GM21447 (cell line): Measurements from ENCODE around the gene AIFM3.
"Not testable (repeated sequence)": the region's sequence is repeated elsewhere in the genome, so short reads cannot be mapped to it uniquely, and the experiment has no call there.

ENCODE experiments used
- ATAC-seq: cut with Tn5 transposase; IDR thresholded peaks from one replicate; pipeline ENCODE4 v1.9.1; 2021; ENCODE audit not compliant: unreplicated experiment

The AIFM3 gene

DNA sequence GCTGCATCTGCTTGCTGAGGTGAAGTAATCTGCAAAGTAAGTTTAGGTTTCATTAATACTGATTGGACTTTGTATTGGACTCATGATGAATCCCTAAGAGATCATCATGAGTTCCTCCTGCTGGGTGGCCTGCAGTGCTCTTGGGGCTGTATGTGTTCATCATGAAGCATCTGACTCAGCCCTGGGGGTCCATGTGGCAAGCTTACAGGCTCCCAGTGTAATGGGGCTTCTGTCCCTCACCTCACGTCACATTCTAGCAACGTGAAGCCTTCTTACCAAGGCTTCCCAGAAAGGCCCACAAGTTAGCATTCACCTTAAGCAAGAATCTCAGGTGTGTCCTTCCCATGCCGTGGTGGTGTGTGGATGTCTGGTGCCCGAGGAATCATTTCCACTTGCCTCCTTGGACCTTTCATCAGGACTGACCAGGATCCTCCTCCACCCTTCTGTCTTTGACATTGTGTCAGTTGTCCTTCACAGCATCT, 26.1 kb upstream of the AIFM3 start:
- no peak for ATAC-seq

DNA sequence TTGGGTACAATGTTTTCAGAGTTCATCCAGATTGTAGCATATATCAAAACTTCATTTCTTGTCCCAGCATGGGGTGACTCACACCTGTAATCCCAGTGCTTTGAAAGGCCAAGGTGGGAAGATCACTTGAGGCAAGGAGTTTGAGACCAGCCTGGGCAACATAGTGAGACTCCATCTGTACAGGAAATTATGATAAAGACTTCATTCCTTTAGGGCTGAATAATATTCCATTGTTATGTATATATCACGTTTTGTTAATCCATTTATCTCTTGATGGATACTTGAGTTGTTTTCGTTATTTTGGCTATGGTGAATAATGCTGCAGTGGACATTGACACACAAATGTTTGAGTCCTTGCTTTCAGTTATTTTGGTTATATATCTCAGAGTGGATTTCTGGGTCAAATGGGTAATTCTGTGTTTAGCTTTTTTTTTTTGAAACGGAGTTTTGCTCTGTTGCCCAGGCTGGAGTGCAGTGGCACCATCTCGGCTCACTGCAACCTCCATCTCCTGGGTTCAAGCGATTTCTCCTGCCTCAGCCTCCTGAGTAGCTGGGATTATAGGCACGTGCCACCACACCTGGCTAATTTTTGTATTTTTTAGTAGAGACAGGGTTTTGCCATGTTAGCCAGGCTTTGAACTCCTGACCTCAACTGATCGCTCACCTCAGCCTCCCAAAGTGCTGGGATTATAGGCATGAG, 24.7 kb upstream of the AIFM3 start:
- ATAC-seq, result not testable (repeated sequence)

DNA sequence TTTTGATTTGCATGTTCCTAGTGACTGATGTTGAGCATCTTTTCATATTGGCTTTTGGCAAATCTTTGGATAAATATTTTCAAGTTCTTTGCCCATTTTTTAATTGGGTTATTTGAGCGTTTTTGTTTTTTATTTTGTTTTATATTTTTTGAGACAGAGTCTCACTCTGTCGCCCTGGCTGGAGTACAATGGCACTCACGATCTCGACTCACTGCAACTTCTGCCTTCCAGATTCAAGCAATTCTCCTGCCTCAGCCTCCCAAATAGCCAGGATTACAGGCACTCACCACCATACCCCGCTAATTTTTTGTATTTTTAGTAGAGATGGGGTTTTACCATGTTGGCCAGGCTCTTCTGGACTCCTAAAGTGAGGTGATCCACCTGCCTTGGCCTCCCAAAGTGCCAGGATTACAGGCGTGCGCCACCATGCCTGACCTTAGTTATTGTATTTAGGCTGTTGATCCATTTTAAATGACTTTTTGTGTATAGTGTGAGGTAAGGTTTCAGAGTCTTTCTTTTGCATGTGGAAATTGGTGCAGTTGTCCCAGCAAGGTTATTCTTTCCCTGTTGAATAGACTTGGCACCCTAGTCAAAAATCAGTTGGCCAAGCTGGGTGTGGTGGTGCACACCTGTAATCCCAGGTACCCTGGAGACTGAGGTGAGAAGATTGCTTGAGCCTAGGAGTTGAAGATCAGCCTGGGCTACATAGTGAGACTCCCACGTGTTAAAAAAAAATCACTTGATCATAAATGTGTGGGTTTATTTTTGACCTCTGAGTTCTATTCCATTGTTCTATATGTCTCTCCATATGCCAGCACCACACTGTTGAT, 23.7 kb upstream of the AIFM3 start:
- no peak for ATAC-seq

DNA sequence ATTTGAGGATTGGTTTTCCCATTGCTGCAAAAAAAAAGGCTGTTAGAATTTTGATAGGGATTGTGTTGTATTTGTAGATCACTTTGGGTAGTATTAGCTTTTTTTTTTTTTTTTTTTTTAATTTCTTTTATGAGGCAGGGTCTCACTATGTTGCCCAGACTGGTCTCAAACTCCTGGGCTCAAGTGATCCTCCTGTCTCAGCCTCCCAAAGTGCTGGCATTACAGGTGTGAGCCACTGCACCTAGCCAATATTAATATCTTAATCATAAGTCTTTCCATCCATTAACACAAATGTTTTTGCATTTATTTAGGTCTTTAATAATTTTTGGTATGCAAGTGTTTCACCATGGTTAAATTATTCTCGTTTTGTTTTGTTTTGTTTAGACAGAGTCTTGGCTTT, 23.0 kb upstream of the AIFM3 start:
- ATAC-seq, result no peak

DNA sequence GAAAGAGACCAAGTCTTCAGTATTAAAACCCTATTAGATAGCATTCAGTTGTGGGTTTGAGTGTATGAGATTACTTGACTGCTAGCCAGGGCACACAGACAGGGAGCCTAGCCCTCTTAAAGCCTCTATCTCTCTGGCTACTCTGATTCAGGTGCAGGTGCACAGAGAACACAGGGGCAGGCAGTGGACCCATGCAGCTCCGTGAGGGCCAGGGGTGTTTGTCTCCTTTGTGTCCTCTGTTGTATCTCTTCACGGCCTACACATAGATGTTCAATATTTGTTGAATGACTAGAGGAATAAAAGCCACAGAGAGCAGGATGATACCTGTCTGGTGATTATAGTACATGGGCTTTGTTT, 21.5 kb upstream of the AIFM3 start:
- ATAC-seq, result no peak

DNA sequence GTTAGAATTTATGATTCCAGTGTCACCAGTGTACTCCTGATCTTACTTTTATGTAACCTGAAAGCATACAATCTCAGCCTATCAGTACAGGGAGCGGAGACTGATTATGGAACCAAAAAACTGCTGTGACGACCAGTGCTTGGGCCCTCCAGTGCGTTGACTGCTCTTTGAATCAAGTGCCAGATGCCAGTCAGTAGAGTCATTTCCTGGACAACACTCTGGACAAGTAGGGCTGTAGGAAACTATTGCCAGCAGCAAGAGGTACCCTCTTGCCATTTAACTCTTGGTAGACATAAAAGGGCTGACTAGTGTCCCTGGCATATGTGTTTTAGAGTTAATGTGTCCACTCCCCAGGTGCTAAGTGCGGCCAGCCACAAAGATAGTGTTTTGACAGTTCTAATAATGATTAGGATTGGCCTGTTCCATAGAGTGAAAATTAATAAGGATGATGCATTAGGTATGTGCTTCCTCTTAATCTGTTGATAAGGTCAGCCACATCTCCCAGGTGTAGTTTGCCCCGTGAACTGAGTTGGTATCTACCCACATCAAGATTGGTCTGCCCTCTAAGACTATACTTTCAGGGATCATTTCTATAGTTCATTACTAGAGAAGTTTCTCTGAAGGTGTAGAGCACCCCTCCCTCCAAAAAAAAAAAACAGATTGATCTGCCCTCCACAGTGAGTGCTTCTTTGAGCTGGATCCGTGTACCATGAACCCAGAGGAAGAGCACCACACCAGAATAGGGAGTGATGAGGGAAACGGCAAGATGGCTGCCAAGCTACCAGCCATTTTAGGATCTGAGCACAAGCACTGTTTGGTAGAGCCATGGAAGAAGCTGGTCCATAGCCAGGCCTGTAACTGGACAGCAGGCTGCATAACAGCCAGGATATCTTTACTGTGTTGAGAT, 20.7 kb upstream of the AIFM3 start:
- no peak for ATAC-seq

DNA sequence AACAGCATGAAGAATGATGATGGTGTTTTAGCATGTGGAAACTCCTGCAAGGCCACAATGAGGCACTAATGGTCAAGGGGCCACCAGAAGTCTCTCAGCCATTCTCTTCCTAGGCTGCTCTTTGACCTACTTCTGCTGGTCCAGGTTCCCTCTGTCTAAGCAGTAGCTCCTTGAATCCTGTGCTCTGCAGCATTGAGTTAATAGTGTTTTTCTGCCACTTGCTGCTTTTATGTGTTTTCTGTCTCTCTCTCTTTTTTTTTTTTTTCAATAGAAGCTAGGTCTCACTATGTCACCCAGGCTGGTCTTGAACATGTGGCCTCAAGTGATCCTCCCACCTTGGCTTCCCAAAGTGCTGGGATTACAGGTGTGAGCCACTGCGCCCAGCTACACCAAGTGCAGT, 20.1 kb upstream of the AIFM3 start:
- no peak for ATAC-seq

DNA sequence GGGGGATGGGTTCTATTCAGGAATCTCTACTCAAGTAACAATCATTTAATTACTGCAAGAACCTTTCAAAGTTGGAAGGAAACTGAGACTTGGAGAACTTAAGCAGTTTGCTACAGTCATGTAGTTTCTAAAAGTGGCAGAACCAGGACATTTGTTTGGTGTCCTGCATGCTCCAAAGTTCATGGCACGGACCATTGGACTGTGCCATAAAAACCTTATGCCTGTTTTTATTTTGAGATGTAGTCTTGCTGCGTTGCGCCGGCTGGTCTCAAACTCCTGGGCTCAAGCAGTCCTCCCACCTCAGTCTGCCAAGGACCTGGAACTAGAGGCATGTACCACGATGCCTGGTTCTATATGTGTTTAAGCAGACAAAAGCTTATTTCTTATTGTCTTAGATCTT, 18.6 kb upstream of the AIFM3 start:
- no peak for ATAC-seq

DNA sequence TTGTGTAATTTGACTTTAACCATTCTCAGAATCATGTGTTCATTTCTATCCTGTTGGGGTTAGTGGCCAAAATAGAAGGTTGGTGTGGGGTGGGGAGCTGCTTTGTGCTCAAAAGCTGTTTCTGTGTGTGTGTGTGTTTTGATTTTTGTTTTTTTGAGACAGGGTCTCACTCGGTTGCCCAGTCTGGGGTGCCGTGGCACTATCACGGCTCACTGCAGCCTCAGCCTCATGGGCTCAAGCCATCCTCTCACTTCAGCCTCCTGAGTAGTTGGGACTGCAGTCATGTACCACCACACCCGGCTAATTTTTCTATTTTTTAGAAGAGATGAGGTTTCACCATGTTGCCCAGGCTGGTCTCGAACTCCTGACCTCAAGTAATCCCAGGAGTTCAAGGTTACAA, 18.1 kb upstream of the AIFM3 start:
- no peak for ATAC-seq

DNA sequence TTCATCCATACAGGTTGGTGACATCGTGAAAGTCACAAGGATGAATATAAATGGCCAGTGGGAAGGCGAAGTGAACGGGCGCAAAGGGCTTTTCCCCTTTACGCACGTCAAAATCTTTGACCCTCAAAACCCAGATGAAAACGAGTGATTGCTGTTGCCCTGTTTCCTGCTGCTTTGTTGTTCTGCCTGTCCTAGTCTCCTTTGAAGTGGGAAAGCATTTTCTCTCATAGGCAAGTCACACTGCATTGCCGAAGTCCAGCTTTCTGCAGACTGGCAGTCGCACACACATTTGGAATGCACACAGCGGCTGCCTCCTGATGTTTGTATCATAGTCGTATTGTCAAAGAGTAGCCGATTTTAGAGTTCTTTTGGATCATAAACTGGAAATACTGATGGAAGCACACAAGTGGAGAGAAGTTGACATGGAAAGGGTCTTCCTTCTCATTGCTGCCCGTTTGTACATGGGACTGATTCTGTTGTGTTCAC, 17.3 kb upstream of the AIFM3 start:
- no peak for ATAC-seq

DNA sequence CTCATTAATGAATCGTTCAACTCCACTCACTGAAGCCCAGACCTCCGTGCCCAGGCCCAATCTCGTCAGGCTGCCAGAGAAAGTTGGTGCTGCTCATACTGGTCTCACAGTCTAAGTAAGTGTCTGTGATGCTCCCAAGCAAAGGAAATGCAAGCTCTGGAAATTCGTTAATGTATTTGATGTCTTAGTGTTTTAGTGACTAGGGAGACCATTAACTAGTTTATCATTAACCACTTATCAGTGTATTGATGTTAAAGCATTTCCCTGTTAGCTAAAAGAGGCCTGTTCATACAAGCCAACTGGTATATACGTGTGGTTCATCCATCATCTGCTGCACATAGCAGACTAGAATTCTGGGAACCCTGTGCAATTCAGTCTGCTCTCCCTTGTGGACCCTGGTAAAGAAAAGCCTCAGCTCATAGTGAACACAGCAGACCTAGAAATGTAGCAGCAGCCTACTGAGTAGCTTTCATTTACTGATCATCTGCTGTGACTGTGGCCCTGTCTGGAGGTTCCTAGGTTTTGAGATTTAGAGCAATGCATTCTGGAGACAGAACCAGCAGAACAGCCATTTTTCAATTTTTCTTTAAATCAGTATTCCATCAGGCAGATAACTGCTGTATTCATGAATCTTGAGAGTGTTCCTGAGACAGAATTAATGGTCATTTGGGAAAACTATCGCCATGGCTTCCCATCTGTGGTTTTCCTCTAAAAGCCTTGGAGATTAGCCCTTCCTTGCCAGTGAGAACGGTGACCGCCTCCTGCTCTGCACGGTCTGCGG, 15.7 kb upstream of the AIFM3 start:
- ATAC-seq, result no peak

DNA sequence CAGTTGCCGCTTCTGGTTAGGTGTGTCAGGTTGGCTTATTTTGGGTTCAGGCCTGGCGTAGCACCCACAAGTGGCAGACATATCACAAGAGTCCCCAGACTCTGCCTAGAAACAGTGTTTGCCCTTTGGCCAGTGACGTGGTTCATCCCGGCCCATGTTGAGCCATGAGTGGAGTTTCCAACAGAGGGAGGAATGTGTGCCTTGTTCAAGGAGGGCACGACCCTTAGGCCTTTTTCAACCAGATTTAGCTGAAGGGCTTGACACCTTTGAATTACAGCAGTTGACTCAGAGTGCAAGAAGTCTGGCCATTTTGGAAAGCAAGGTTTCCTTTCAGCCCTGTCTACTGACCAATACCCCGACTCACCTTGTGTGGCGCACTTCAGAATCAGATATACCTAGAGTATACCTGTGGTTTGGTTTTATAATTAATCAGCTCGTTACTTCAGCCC, 15.1 kb upstream of the AIFM3 start:
- no peak for ATAC-seq

DNA sequence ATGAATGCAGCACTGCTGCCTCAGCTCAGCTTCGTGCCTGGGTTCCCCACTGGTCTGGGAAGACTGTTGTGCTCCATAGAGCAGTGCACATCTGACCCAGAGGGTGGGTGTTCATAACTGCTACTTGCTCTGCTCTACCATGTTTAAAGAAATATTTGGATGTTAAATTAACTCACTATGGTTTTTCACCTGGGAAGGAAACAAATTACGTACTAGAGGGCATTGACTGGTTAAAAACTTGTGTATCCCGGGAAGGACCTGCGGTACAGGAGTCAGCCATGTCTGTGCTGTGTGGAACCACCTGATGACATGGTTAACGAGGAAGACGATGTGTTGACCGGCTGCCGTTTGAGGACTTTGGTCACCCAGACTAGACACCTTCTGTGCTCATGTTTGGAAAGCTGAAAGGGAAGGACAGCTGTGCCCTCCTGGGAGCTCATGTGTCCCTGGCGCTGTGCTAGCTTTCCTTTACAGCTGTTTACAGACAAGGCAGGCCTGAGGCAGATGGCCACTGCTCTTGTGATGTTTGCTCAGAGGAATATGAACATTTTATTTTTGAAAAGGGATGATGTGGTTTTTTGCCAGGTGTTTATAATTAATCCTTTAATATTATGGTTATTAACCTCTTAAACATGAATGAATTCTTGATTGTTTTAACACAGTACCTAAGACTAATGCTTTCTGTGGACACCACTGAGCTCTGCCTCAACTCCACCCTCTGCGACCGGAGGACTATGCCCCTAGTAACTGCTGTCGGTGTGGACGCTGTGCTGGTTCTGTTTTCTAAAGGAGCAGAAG, 14.3 kb upstream of the AIFM3 start:
- no peak for ATAC-seq

DNA sequence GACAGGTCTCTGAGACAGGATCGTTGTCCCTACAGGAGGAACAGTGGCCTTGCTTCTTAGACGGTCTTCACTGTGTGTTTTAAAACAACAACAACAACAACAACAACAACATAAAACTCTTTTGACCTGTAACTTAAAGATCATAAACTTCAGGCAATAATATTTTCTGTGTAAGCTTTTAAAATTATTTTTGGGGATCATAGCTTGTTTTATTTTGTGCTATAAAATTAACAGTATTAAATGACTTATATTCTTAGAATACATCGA, 13.8 kb upstream of the AIFM3 start:
- no peak for ATAC-seq

DNA sequence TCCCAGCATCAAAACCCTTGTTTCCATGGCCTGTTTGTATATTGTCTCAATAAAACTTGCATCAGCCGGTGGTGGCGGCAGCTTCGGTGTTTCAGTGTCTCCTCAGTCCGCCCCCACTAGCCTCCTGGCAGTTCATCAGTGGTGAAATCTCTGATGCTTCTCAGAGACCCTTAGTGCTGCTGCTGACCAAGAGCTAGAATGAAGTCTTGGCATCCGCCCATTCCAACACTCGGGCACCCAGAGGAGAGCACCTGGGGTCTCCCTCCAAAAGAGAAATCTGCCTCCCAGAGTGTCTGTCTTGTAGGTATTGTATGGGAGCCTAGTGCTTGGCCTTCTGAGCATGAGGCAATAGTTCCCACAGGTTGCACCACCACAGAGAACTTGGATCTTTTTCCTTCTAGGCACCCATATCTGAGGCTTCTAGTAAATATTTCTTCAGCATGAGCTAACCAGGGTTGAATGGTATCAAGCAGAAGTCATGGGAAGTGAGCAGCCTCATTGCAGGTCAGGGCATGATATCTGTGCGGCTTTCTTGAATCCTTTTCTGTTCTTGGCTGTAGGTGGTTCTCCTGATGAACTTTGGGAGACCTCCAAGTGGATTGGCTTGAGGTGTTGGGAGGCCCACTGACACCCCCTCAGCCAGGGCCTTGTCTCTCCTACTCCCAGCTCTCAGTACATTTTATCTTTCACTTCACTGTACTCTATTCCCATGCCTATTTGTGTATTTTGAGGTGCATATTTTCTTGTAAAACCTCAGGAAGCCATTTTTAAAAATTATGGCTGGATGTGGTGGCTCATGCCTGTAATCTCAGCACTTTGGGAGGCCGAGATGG, 13.2 kb upstream of the AIFM3 start:
- ATAC-seq, result no peak

DNA sequence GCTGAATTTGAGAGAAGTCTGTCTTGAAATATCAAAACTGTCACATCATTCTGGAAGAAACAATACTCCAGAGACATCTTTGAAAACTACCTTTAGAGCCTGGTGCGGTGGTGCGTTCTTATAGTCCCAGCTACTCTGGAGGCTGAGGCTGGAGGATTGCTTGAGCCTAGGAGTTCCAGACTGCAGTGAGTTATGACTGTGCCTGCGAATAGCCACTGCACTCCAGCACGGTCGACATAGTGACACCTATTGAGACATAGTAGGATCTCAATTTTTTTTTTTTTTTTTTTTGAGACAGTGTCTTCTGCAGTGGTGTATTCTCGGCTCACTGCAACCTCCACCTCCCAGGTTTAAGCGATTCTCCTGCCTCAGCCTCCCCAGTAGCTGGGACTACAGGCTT, 11.5 kb upstream of the AIFM3 start:
- no peak for ATAC-seq

DNA sequence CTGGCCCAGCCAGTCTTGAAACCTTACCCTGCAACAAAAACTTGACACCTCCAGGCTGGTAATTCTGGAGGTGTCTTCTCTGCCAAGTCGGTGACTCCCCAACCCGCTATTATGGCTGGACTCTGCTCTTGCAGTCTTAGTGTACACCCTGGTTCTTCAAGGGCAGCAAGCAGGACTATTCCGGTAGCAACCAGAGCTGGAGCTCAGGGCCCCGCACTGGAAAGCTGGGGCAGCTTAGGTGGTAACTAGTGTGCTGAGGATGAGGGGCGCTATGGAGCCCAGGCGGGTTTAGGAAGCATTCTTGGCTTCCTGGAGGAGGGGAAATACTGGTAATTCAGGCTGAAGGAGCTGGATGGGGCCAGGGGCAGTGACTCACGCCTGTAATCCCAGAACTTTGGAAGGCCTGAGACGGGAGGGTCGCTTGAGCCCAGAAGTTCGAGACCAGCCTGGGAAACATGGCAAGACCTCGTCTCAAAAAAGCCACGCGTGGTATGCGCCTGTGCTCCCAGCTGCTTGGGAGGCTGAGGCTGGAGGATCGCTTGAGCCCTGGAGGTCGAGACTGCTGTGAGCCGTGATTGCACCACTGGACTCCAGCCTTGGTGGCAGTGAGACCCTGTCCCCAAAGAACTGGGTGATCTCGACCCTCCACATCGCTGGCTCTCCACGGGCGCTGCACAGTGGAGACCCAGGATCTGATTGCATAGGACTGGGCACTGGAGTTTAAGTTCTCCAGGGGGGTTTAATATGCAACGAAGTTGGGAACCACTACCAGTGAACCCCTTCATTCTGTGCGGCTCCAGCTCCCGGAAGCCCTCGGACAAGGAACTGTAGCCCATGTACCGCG, 10.6 kb upstream of the AIFM3 start:
- no peak for ATAC-seq

DNA sequence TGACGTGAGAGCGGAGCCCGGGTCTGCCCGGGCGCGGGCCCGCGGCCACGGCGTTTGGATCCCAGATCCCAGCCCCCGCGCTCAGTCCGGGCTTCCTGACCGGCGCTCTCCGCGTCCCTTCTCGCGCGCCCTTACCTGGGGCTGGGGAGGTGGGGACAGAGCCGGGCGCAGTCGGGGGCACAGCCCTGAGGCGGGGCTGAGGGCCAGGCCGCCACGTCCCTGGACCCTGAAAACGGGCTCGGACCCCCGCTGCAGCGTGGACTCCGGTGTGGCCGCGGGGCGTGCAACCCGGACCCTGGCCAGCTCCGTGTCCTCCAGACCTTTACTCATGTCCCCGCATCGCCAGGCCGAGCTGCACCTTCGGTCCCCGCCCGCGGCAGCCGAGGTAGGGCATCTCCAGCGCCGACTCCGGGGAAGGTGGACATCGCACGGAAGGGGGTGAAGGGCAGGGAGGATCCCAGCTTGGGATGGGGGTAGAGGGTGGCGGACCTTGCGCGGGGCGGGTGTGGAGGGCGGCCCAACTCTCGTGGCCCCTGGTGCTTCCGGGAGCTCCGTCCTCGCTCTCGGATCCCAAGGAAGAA, 9.9 kb upstream of the AIFM3 start:
- ATAC-seq, result no peak
